GM23338 (cell line): ENCODE results near the gene PALLD. TPM values are rescaled to one million over a fixed set of nuclear protein-coding genes. Genes with fewer than 3 reads are reported as not detected.

ENCODE experiments used
- ATAC-seq: fragments of 200-7000 bp; cut with Tn5 transposase; 3 replicates; pipeline ENCODE4 v1.9.1; 2020
- DNase-seq: peaks from one replicate; pipeline ENCODE4 v3.0.0-alpha.2; 2015; ENCODE audit warnings: low spot score
- H2AFZ ChIP-seq: fragments of 200-600 bp; sonication (generic); 2 replicates; pipeline ENCODE4 v1.8.0; 2016; ENCODE audit warnings: antibody characterized with exemption, mild to moderate bottlenecking, moderate library complexity
- H3F3A ChIP-seq: fragments of 200-600 bp; sonication (generic); replicated peaks from 2 replicates; pipeline ENCODE4 v1.8.0; 2017; ENCODE audit warnings: antibody characterized with exemption, mixed run types, low read depth
- H3K27ac ChIP-seq: fragments of 200-600 bp; sonication (generic); 2 replicates; pipeline ENCODE4 v1.6.1; 2016; ENCODE audit warnings: low read depth
- H3K27me3 ChIP-seq: fragments of 200-600 bp; sonication (generic); 2 replicates; pipeline ENCODE4 v1.8.0; 2016; ENCODE audit warnings: mild to moderate bottlenecking, mixed run types, moderate library complexity; ENCODE audit not compliant: insufficient read depth
- H3K36me3 ChIP-seq: fragments of 200-600 bp; sonication (generic); 2 replicates; pipeline ENCODE4 v1.8.0; 2016; ENCODE audit warnings: mild to moderate bottlenecking; ENCODE audit not compliant: insufficient read depth
- H3K4me1 ChIP-seq: fragments of 200-600 bp; sonication (generic); 2 replicates; pipeline ENCODE4 v1.8.0; 2016; ENCODE audit warnings: mild to moderate bottlenecking, moderate library complexity; ENCODE audit not compliant: insufficient read depth
- H3K4me2 ChIP-seq: fragments of 200-600 bp; sonication (generic); 2 replicates; pipeline ENCODE4 v1.7.1; 2017; ENCODE audit warnings: mixed run types
- H3K4me3 ChIP-seq: fragments of 200-600 bp; sonication (generic); 2 replicates; pipeline ENCODE4 v1.6.1; 2016; ENCODE audit warnings: mixed run types
- H3K79me2 ChIP-seq: fragments of 200-600 bp; sonication (generic); replicated peaks from 2 replicates; pipeline ENCODE4 v1.8.0; 2017; ENCODE audit warnings: mild to moderate bottlenecking; ENCODE audit not compliant: insufficient read depth
- H3K9me2 ChIP-seq: fragments of 200-600 bp; sonication (generic); 2 replicates; pipeline ENCODE4 v1.8.0; 2017; ENCODE audit not compliant: insufficient read depth
- H4K20me1 ChIP-seq: fragments of 200-600 bp; sonication (generic); replicated peaks from 2 replicates; pipeline ENCODE4 v1.8.0; 2017; ENCODE audit warnings: mild to moderate bottlenecking; ENCODE audit not compliant: insufficient read depth
- H3K27ac Mint-ChIP-seq: 2 replicates; pipeline ENCODE4 v1.8.0; 2020; ENCODE audit warnings: inconsistent platforms, mild to moderate bottlenecking, moderate library complexity, mixed read lengths
- H3K27me3 Mint-ChIP-seq: 3 replicates; pipeline ENCODE4 v1.8.0; 2022; ENCODE audit warnings: low read depth, mild to moderate bottlenecking, moderate library complexity, mixed read lengths, inconsistent platforms; ENCODE audit not compliant: insufficient read depth, poor library complexity
- H3K36me3 Mint-ChIP-seq: 3 replicates; pipeline ENCODE4 v1.8.0; 2021; ENCODE audit warnings: low read depth, mild to moderate bottlenecking, inconsistent platforms, moderate library complexity, mixed read lengths
- H3K4me1 Mint-ChIP-seq: 3 replicates; pipeline ENCODE4 v1.8.0; 2020; ENCODE audit warnings: mild to moderate bottlenecking, inconsistent platforms, mixed read lengths
- H3K4me3 Mint-ChIP-seq: 3 replicates; pipeline ENCODE4 v1.8.0; 2021; ENCODE audit warnings: moderate library complexity, mild to moderate bottlenecking, inconsistent platforms, mixed read lengths
- H3K9me3 Mint-ChIP-seq: 3 replicates; pipeline ENCODE4 v1.8.0; 2020; ENCODE audit warnings: moderate library complexity, mild to moderate bottlenecking, inconsistent platforms, mixed read lengths
- CREB1 ChIP-seq: fragments of 250-450 bp; sonication (Bioruptor Pico); IDR thresholded peaks from 2 replicates; pipeline ENCODE4 v1.5.0; 2020; ENCODE audit warnings: low read depth, mild to moderate bottlenecking, moderate library complexity
- CTCF ChIP-seq, 2 experiments: fragments of 200-600 bp in 1 of 2; sonication (generic) in 1 of 2; conservative IDR thresholded peaks; 2 replicates each; pipeline versions ENCODE4 v1.5.1 to v1.6.1; 2016 to 2017; ENCODE audit warnings: antibody characterized with exemption in 2 of 2, low read depth in 2 of 2, mild to moderate bottlenecking in 2 of 2, moderate library complexity in 1 of 2
- ETS1 ChIP-seq: IDR thresholded peaks from 2 replicates; pipeline ENCODE4 v1.6.1; 2016; ENCODE audit warnings: antibody characterized with exemption
- EZH2 ChIP-seq: fragments of 200-600 bp; sonication (generic); IDR thresholded peaks from one replicate; pipeline ENCODE4 v1.8.0; 2017; ENCODE audit warnings: antibody characterized with exemption, mild to moderate bottlenecking, low read depth; ENCODE audit not compliant: unreplicated experiment
- EZH2phosphoT487 ChIP-seq: fragments of 200-600 bp; sonication (generic); IDR thresholded peaks from one replicate; pipeline ENCODE4 v1.8.1; 2018; ENCODE audit warnings: antibody characterized with exemption; ENCODE audit not compliant: unreplicated experiment
- JUNB ChIP-seq: IDR thresholded peaks from one replicate; pipeline ENCODE4 v1.6.1; 2016; ENCODE audit warnings: antibody characterized with exemption; ENCODE audit not compliant: unreplicated experiment
- NANOG ChIP-seq: IDR thresholded peaks from 2 replicates; pipeline ENCODE4 v1.6.1; 2016; ENCODE audit warnings: antibody characterized with exemption, borderline replicate concordance
- POLR2AphosphoS5 ChIP-seq: IDR thresholded peaks from 2 replicates; pipeline ENCODE4 v1.6.1; 2016; ENCODE audit warnings: antibody characterized with exemption, low read depth
- REST ChIP-seq: IDR thresholded peaks from one replicate; pipeline ENCODE4 v1.6.1; 2018; ENCODE audit warnings: antibody characterized with exemption; ENCODE audit not compliant: unreplicated experiment
- STAT1 ChIP-seq: IDR thresholded peaks from one replicate; pipeline ENCODE4 v1.6.1; 2016; ENCODE audit warnings: antibody characterized with exemption; ENCODE audit not compliant: unreplicated experiment
- ZNF114 ChIP-seq: fragments of 250-450 bp; sonication (Bioruptor Pico); IDR thresholded peaks from 2 replicates; pipeline ENCODE4 v1.5.0; 2020; ENCODE audit warnings: mild to moderate bottlenecking, moderate library complexity
- ZNF331 ChIP-seq: fragments of 250-450 bp; sonication (Bioruptor Pico); IDR thresholded peaks from 2 replicates; pipeline ENCODE4 v1.5.0; 2020; ENCODE audit warnings: low read depth, mild to moderate bottlenecking, moderate library complexity
- ZNF462 ChIP-seq: fragments of 250-450 bp; sonication (Bioruptor Pico); IDR thresholded peaks from 2 replicates; pipeline ENCODE4 v1.5.0; 2020; ENCODE audit warnings: mild to moderate bottlenecking, moderate library complexity
- polyA plus RNA-seq: library from polyadenylated mRNA; unstranded; fragments of >200 nt; fragmentation: Nextera tagmentation; extraction: Ambion mirVana; gene quantifications from 2 replicates; pipeline ENCODE4 v1.2.1, GENCODE V29; 2016
- total RNA-seq: library from RNA; depleted of rRNA; stranded (reverse); fragments of >200 nt; shearing (Covaris generic); gene quantifications from 2 replicates; pipeline ENCODE4 v1.2.3, GENCODE V29; 2014

Gene PALLD
- total and polyA plus RNA-seq, 2 experiments from 2014 or later: 13.1 to 30.2 TPM

GRCh38 chr4:168755598-168756477 lies 259.0 kb downstream of the PALLD start:
- no peaks in the 10 kb centered on the region for H3K27me3 Mint-ChIP-seq
- H4K20me1 ChIP-seq: no peaks in the 10 kb centered on the region
- no peaks in the 10 kb centered on the region for H3K9me3 Mint-ChIP-seq
- no peak overlapping the region for H3K27ac Mint-ChIP-seq
- H3K4me1 Mint-ChIP-seq: no peaks in the 10 kb centered on the region
- no peaks in the 10 kb centered on the region for H3K36me3 Mint-ChIP-seq
- no peaks in the 10 kb centered on the region for H3F3A ChIP-seq
- H3K79me2 ChIP-seq: no peaks in the 10 kb centered on the region
- H3K4me2 ChIP-seq: no peak overlapping the region
- no peak overlapping the region for H3K4me3 Mint-ChIP-seq
- DNase-seq: no peak
- no peak overlapping the region for H3K4me3 ChIP-seq
- no peaks in the 10 kb centered on the region for H3K27me3 ChIP-seq
- no peaks in the 10 kb centered on the region for H3K36me3 ChIP-seq
- H3K27ac ChIP-seq: no peak overlapping the region
- H2AFZ ChIP-seq: no peak overlapping the region
- ATAC-seq: no peak
- H3K9me2 ChIP-seq: no peaks in the 10 kb centered on the region
- TF ChIP-seq ZNF114 (no peak), CTCF (conservative IDR thresholded peaks at IDR 0.05; ENCODE audit: low read depth in 2 of 2) (no peak), JUNB (no peak), NANOG (no peak), ZNF462 (no peak), ETS1 (no peak), POLR2AphosphoS5 (no peak), REST (no peak), EZH2phosphoT487 (no peak), CREB1 (CRISPR knock-in tag) (no peak), ZNF331 (CRISPR knock-in tag) (no peak), EZH2 (no peak), STAT1 (no peak)
- H3K4me1 ChIP-seq: no peaks in the 10 kb centered on the region
